ENCODE data around the gene RHD. TPM values are rescaled to one million over a fixed set of nuclear protein-coding genes. Genes with fewer than 3 reads are reported as not detected.

Gene RHD
- total and polyA plus RNA-seq, 2 of the 4 experiments (the other 2 are of a cell fraction) = not detected

GRCh38 chr1:25232027-25232865, 40.1 kb upstream of the RHD start, which contains the start of gene SYF2:
Gene SYF2, minus strand, starts transcription at chr1:25232502. Its CDS starts 35 bp downstream, at chr1:25232467.
- ChIA-PET CTCF (interaction anchor here (0.5 kb wide), 1 partner anchor 637 kb away, joined by 3 read pairs; no protein-coding TSS in a partner anchor), POLR2A (ENCODE audit: unreplicated experiment) (interaction anchor here (2.6 kb wide), 1 partner anchor 15 kb away, joined by 12 read pairs; the partner anchor contains the start of gene RSRP1)
- Histone ChIP-seq H3K4ac (ENCODE audit: low read depth, low read length) (peak within 1 kb of the TSS; percentile 96), H4K8ac (ENCODE audit: low read depth in 2 of 2, low read length in 2 of 2) (peak within 1 kb of the TSS; percentile 86 to 99), H2AK9ac (replicated peaks; ENCODE audit: low read depth, low read length, poor library complexity) (peak within 1 kb of the TSS; percentile 96), H2AK5ac (ENCODE audit: low read depth, low read length) (peak within 1 kb of the TSS; percentile 87), H3K27ac (ENCODE audit: insufficient read depth, low read length) (peak within 1 kb of the TSS; percentile 89), H3K79me1 (ENCODE audit: low read depth in 1 of 2, low read length in 2 of 2) (peaks cover 15 to 50% of the 10 kb centered on the region in 2 experiments), H2BK15ac (ENCODE audit: low read depth, low read length) (peak within 1 kb of the TSS; percentile 13; the same call in 1 of the 3 replicates), H3K18ac (ENCODE audit: low read depth, low read length) (peak within 1 kb of the TSS; percentile 70), H3K9me3 (ENCODE audit: control insufficient read depth, insufficient read depth, low read length) (no peaks in the 10 kb centered on the region), H4K5ac (ENCODE audit: low read depth, low read length) (peak within 1 kb of the TSS; percentile 91), H2BK20ac (ENCODE audit: low read depth, low read length) (0 out of 2 replicates have a peak within 1 kb of the TSS, but pooled peaks have one; percentile 17), H3K27me3 (ENCODE audit: control insufficient read depth, insufficient read depth, low read length) (no peaks in the 10 kb centered on the region), H3K36me3 (ENCODE audit: control insufficient read depth, insufficient read depth, low read length) (peaks cover 5% of the 10 kb centered on the region; the same call in 1 of the 2 replicates), H3K23ac (ENCODE audit: low read depth, low read length) (peak within 1 kb of the TSS; percentile 97), H2BK5ac (ENCODE audit: low read depth, low read length, poor library complexity, severe bottlenecking) (peak within 1 kb of the TSS; percentile 90), H3K56ac (ENCODE audit: extremely low read depth, insufficient read depth, low read length) (peak within 1 kb of the TSS; percentile 90), H3K9me1 (ENCODE audit: insufficient read depth, low read length) (peaks cover 7% of the 10 kb centered on the region; the same call in 1 of the 2 replicates), H4K20me1 (ENCODE audit: insufficient read depth, low read length) (peaks cover 3% of the 10 kb centered on the region; the same call in 1 of the 2 replicates), H3K14ac (replicated peaks; ENCODE audit: low read depth, low read length) (peak within 1 kb of the TSS; percentile 98), H2AFZ (replicated peaks; ENCODE audit: low read length, poor library complexity) (peak within 1 kb of the TSS; percentile 96), H3K9ac (ENCODE audit: low read depth, low read length) (peak within 1 kb of the TSS; percentile 89), H2BK120ac (ENCODE audit: low read depth, low read length) (peak within 1 kb of the TSS; percentile 45; the same call in 1 of the 2 replicates), H4K91ac (ENCODE audit: insufficient read depth, low read depth, low read length) (peak within 1 kb of the TSS; percentile 86), H3K4me2 (ENCODE audit: low read depth, low read length) (peak within 1 kb of the TSS; percentile 96), H3K4me1 (ENCODE audit: control insufficient read depth, insufficient read depth, low read length) (peaks cover 2% of the 10 kb centered on the region), H3K4me3 (ENCODE audit: insufficient read depth, low read depth, low read length) (peak within 1 kb of the TSS; percentile 76)
- in situ Hi-C loops (cut with MboI; ENCODE audit: low sequenced_read_pairs) = loop anchor here (25.0 kb wide), 1 partner anchor 580 kb away; the partner anchor contains the start of genes MTFR1L and SELENON
- TF ChIP-seq RAD21 (IDR thresholded peaks at IDR 0.05; ENCODE audit: low read length) (no peak), MXI1 (IDR thresholded peaks at IDR 0.05; ENCODE audit: borderline replicate concordance, low read depth, low read length) (peak; percentile 2; the same call in 1 of the 2 replicates), MAFK (IDR thresholded peaks at IDR 0.05; ENCODE audit: low read depth, low read length) (no peak), CEBPB (IDR thresholded peaks at IDR 0.05; ENCODE audit: low read depth, low read length) (peak; percentile 62; the same call in 1 of the 2 replicates), POLR2A (IDR thresholded peaks at IDR 0.05; ENCODE audit: low read depth, low read length) (peak; percentile 78; the same call in 1 of the 2 replicates)
- TF ChIP-seq, protein P1, sequence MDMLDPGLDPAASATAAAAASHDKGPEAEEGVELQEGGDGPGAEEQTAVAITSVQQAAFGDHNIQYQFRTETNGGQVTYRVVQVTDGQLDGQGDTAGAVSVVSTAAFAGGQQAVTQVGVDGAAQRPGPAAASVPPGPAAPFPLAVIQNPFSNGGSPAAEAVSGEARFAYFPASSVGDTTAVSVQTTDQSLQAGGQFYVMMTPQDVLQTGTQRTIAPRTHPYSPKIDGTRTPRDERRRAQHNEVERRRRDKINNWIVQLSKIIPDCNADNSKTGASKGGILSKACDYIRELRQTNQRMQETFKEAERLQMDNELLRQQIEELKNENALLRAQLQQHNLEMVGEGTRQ (IDR thresholded peaks at IDR 0.05; ENCODE audit: low read depth, low read length) = 0 out of 2 replicates have a peak, but pooled peaks have one; percentile 26
- dilution Hi-C loops (cut with HindIII; ENCODE audit: low sequenced_read_pairs, unreplicated experiment) = no loop called here
- WGBS, 2 experiments (ENCODE audit: extremely low coverage in 2 of 2, insufficient read length in 1 of 2) = 1% methylated on average over 28 of the region's 54 CpGs; no CpG with 5 or more reads in 1 of the 2 experiments
- ATAC-seq (ENCODE audit: low read depth) = peak; percentile 86
- intact Hi-C loops (cut with micrococcal nuclease) = no loop called here
- BruUV-seq (replicated peaks) = TSS peak; percentile 65
- peak; percentile 91 for DNase-seq

Data from IMR-90 (cell line).